ENCODE measurements around the gene CD48. TPM values are rescaled to one million over a fixed set of nuclear protein-coding genes. Genes with fewer than 3 reads are reported as not detected.

Gene CD48, protein sequence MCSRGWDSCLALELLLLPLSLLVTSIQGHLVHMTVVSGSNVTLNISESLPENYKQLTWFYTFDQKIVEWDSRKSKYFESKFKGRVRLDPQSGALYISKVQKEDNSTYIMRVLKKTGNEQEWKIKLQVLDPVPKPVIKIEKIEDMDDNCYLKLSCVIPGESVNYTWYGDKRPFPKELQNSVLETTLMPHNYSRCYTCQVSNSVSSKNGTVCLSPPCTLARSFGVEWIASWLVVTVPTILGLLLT
- 2.4 TPM for total RNA-seq
- long read RNA-seq, partial matches to known transcripts: 0 of 1 reads
- long read RNA-seq, other reads (novel, unspliced or antisense): 0 of 1 reads

DNA sequence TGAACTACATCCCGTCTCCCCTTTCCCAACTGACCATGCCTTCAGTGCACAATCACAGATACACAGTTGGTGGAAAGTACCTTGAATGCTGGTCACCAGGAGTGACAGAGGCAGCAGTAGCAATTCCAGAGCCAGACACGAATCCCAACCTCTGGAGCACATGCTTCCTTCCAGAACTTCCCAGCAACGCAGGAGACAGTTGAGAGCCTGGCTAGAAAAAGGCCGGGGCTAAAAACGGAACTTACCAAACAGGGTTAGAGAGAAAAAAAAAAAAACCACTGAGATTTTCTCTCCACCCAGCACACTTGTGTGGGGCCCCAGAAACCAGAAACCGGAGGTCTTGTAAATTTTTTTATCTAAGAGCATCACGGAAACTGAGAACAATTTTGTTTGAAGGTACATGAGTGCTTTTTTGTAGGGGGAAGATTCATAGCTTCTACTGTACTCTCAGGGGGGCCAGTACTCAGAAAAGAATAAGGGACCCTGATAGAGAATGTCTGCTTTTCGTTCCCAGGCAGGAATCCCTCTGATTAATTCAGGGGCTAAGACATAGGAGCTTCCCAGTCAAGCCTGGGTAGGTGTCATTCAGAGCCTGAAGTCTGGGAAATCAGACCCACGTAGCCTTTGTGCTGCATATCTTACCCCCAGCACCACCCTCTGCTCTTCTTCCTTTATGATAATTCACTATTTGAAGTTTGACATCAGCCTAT is at the start of gene CD48:
TSS of gene CD48 (minus strand) at position 221 of the 710 bp plus-strand sequence. CDS start at position 162, 59 bp downstream.
- intact Hi-C loops (cut with micrococcal nuclease): no loop called here
- DNase-seq: no peak
- peak; percentile 54 for ATAC-seq

DNA sequence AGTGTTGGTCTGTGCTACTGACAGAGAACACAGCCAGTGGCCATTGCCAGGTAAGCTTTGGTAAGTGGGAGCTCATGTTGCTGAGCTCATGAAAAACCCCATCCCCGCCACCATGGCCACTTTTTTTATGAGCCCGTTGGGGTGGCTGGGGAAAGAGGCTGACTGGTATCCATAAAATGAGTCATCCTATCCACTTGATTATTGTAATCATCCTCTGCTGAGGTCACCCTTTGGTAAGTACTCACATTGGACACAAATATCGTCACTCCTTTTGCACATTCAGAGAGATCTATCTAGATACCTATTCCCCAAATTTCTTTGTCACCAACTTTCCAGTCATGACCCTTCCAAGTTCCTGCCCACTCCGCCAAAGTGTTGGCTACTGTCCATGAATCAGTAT is 49.4 kb upstream of the CD48 start:
- no peak for DNase-seq
- intact Hi-C loops (cut with micrococcal nuclease): no loop called here
- ATAC-seq: no peak

DNA sequence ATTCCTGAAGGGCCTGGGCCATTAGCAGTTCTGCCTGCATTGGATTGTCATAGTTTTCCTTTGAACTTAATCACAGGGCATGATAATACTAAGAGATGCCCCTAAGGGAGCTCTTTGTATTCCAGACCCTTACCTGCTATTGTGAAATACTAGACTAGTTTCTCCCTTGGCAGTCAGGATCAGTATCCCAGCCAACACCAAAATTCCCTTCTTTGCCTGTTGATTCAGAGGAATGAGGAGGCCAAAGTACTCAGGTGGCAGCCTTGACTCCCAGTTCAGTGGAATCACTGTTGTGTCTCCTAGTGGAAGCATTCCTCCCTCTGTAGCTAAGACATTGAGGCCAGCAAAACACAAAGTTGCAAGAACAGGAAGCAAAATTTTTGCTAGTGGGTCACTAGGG is 48.1 kb upstream of the CD48 start:
- no peak for DNase-seq
- no peak for ATAC-seq
- intact Hi-C loops (cut with micrococcal nuclease): no loop called here

DNA sequence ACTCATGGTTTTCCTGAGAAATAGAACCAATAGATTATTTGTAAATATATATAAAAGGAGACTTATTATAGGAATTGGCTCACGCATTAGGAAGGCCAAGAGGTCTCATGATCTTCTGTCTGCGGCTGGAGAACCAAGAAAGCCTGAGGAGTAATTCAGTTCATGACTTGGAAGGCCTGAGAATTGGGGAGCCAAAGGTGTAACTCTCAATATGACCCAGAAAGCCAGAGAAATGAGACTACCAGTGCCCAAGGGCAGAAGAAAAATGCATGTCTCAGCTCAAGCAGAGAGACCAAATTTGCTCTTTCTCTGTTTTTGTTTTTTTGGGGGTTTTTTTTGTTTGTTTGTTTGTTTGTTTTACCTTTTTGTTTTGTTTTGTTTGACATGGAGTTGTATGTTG is 46.9 kb upstream of the CD48 start:
- intact Hi-C loops (cut with micrococcal nuclease): no loop called here
- DNase-seq (no peak), ATAC-seq (no peak)

DNA sequence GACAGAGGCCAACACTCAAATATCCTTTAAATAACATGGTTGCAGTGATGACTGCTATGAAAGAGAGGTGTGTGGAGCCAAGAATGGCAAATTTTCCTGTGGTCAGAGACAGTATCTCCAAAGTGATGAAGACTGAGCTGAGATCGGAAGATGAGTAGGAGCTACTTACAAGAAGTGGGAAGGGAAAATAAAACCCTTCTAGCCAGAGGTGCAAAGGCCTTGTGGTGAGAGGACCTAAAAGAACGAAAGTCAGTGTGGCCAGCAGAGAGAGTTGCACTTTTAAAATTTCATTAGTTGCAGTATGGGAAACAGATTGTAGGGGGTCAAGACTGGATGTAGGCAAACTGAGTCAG is 45.2 kb upstream of the CD48 start:
- ATAC-seq (no peak), DNase-seq (no peak)
- intact Hi-C loops (cut with micrococcal nuclease): no loop called here

DNA sequence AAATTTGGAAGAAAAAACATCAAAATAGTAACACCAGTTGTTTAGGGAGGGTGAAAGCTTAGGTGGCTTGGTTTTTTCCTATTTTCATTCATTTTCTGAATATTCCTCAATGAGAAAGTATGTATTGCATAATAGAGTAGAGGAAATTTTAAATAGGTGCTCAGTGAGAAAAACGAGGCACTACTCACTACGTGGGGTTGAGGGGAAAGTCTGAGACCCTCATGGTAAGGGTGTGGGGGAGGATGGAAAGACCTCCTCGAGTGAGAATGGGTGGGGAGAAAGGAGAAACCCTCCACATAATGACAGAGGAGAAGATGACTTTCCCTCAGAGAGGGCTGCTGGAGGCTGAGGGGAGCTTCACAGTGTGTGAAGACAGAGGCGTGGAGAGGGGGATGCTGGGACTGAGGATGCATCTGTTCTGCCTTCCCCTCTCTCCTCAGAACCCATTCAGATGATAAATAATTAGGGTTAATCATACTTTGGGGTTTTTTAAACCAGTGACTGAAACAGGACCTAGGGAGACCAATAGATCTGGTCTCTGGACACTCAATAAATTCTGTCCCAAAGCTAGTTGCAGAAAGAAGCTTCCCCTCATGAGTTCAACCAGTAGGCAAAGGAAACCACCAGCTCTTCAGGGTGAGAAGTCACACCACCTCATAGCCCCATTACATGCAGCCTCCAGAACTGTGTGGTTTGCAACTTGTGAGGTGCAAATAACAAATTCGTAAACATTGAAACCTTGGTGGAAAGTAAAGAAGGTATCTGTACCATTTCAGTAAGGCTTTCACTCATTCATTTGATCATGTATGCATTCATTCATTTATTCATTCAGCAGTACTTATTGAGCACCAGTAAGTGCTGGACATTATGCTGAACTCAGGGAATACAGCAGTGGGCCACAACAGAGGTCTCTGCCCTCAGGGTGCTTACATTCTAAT is 44.6 kb upstream of the CD48 start:
- ATAC-seq (no peak), DNase-seq (no peak)
- intact Hi-C loops (cut with micrococcal nuclease): no loop called here

DNA sequence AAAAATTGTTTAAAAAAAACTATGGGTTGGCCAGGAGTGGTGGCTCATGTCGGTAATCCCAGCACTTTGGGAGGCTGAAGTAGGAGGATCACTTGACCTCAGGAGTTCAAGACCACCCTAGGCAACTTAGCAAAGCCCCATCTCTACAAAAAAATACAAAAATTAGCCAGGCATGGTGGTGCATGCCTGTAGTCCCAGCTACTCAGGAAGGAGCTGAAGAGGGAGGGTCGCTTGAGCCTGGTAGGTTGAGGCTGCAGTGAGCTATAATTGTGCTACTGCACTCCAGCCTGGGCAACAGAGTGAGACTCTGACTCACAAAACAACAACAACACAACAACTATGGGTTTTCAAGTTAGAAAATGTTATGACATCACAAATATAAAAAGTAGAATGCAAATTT is 43.8 kb upstream of the CD48 start:
- intact Hi-C loops (cut with micrococcal nuclease): no loop called here
- no peak for DNase-seq
- ATAC-seq: no peak

DNA sequence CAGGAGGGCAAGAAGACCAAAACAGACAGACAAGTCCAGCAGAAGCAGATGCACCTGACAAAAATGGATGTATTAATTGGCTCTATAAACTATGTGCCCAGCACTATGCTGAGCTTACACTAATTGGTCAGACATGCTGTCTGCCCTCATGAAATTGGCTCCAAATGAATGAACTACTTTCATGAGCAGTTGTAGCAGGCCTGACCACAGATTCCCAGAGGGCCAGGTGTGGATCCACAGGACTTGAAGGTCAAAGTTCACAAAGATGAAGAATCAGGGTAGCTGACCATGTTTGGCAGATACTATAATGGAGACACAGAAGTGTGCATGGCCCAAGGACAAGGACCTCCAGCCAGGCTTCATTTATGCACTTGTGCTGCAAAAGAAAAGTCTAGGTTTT is 42.0 kb upstream of the CD48 start:
- ATAC-seq (no peak), DNase-seq (no peak)
- intact Hi-C loops (cut with micrococcal nuclease): no loop called here

DNA sequence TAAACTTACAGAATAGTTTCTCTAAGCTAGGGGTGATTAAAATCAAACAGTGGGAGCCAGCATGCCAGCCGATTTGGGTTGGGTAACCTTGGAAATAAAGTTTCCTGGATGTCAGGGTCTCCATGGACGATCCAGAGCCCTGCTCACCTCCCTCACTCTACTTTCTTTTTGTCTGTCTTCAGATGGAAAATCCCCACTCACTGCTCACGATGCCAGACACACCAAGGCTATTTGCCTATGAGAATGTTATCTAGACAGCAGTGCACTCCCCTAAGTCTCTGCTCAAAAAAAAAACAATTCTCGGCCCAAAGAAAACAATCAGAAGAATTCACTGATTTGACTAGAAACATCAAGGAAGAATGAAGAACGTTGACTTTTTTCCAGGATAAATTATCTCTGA is 41.3 kb upstream of the CD48 start:
- intact Hi-C loops (cut with micrococcal nuclease): no loop called here
- no peak for ATAC-seq
- no peak for DNase-seq

DNA sequence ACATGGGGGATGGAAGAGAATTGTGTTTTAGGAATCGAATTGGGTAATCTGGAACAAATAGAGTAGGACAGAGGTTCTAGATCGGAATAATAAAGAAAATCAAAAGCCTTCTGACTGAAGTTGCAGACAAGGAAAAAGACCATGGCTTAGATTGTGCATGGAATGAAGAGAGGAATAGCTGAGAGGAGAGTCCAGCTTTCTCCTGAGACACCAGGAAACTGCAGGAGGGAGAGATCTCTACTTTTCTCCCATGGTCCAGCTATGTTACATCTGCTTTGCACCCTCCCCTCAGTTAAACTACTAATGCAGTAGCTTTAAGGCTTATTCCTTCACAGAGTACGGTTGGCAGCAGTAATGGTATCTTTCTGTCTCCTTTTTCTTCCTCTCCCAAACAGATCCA is 40.8 kb upstream of the CD48 start:
- no peak for DNase-seq
- ATAC-seq: no peak
- intact Hi-C loops (cut with micrococcal nuclease): no loop called here

DNA sequence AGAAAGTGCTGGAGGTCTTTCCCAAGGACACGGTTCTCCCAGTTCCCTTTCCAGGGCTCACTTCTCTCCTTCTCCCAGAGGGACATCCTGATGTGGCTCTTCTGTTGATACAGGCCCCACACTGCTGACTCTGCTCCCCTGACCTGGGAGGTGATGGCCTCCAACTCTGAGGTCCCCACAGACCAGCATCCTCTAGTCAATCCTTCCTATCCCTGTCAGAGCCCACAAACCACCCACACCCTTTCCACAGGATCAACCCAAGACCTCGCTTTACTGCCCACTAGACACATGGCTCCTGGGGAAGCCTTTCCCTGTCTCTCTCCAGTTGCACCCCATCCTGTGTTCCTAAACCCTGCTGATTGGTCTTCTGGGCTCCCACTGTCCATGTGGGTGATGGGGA is 39.0 kb upstream of the CD48 start:
- intact Hi-C loops (cut with micrococcal nuclease): no loop called here
- DNase-seq (no peak), ATAC-seq (no peak)

DNA sequence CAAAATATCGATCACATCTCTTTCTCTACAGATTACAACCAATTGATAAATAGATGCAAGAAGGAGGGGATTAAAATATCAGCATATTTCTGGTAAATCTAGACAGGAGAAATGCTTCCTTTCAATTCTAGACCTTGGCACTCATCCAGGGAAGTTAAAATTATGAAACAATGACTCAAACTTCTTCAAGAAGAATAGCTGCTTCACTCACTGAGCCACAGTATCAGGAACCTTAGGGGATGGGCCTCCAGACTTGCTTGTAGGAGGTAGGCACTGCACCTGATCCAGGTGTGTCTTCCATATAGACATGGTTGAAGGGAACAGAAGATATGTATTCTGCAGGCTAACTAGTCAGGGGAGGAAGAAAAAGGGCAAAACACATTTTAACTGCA is 37.3 kb upstream of the CD48 start:
- ATAC-seq (no peak), DNase-seq (no peak)
- intact Hi-C loops (cut with micrococcal nuclease): no loop called here

DNA sequence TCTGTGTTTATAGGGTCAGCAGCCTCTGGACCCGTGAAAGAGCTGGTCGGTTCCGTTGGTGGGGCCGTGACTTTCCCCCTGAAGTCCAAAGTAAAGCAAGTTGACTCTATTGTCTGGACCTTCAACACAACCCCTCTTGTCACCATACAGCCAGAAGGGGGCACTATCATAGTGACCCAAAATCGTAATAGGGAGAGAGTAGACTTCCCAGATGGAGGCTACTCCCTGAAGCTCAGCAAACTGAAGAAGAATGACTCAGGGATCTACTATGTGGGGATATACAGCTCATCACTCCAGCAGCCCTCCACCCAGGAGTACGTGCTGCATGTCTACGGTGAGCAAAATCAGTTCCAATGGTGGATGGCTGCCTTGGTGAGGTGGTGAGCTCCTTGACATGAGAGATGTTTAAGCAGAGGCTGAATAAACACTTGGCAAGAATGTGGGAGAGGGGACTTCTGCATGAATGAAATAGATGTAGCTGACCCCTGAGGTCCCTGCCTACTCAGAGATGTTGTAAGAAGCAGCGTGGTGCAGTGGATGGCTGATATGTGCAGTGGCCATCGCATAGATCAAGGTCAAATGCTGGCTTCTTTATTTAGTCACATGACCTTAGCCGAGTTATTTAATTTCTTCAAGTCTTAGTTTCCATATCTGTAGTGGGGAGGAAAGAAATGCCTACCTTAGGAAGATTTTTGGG is 36.7 kb upstream of the CD48 start:
- DNase-seq: no peak
- no peak for ATAC-seq
- intact Hi-C loops (cut with micrococcal nuclease): no loop called here

DNA sequence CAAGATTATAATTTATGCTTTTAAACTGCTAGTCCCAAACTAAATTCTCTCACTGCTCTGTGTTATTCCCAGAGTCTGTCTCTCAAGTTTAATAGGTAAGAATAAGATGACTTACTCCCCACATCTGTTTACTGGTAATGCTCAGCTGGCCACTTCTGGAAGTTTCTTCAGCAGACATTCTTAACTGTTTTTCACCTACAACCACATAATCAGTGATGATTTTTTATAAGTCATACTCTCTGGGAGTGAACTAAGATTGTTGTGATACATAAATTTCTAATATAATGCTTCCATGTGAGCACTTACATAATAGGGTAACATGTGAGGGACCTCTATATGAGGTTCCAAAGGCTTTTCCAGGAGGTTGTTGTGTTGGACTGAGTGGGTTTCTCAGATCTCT is 36.1 kb upstream of the CD48 start:
- DNase-seq: no peak
- intact Hi-C loops (cut with micrococcal nuclease): no loop called here
- ATAC-seq: no peak

DNA sequence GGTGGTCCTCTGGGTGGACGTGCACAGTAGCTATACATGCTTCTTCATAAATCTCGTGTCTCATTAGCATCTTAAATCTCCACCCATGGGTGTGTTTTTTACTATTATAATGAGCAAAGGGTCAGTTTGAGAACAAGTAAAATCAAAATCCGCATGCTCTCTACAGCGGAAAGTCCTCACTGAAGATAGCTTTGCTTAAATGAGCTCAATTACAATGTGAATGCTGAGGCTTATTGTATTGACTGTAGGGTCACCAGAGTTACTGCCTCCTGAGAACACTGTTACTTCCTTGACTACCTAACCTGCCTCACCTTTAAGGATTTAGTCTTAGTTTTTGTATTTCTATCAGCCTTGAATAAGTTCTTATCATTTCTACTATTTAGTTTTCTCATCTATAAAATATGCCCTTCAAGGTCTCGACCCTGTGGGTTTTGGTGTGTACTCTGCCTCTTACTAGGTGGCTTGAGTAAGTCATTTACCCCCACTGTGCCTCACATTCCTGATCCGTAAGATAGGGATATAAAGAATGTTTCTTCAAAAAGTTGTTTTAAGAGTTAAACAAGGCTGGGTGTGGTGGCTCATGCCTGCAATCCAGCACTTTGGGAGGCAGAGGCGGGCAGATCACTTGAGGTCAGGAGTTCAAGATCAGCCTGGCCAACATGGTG is 35.3 kb upstream of the CD48 start:
- no peak for ATAC-seq
- no peak for DNase-seq
- intact Hi-C loops (cut with micrococcal nuclease): no loop called here

DNA sequence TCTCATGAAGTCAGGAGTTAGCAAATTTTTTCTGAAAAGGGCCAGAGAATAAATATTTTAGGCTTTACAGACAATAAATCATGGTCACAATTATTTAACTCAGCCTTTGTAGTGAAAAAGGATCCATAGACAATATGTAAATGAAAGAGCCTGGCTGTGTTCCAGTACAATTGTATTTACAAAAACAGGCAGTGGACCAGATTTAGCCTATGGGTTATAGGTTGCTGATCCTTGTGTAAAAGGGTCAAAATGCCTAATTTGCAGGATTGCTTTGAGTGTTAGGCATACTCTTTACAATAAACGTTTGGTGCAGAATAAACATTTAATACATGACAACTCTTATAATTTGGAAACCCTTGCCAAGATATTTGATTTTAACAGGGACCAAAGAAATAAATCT is 33.9 kb upstream of the CD48 start:
- DNase-seq (no peak), ATAC-seq (no peak)
- intact Hi-C loops (cut with micrococcal nuclease): no loop called here

DNA sequence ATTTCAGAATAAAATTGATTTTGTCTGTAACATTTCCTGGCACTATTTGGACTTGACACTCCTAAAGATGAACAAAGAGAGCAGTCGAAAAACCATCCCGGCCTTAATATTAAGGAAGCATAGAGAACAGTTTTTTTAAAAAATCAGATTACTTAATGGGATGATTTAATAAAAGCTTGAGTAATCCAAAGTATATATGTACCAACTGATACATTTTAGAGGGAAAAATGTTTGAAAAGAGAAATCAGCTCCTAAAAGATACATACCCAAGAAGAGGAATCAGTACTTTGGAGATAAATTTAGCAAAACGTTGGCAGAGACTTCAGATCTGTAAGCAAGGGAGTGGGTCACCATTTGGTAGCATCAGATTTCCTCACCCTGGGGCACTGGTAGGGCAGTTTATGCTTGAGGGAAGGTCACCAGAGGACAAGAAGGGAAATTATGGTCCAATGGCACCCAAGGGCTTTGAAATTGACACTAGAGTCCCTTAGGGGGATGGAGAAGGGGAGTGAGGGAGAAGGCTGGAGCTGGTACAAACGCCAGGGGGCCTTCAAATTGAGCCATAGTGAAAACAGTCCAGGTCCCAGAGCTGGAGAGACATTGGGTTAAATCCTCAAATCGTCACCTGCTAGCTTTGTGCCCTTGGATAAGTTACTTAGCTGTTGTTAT is 33.4 kb upstream of the CD48 start:
- no peak for ATAC-seq

DNA sequence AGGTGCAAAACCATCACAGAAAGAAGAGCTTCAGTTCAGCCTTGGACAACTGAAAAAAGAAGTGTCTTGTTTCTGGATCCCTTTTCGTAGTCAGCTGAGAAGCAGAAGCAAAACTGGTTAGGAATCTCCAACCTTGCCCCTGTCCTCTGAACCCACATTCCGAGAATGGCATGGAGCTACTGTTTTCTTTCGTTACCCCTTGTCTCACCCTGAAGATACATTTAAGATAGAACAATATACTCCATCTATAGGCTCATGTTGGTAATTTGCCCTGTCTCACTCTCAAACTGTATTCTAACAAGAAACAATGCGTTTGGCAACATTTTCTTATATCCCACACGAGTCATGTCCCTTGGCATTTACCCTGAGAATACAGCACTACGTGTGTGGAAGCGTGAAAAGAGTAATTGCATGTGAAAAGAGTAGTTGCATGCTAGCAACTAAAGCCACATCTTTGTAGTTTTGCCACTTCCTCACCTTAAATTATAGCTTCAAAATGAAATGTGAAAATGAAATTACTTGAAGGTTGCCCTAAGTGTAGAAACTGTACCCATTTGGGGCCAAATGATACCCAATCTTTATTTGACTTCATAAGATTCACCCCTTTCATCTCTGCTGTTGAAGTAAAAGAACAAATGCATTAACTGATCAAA is 32.7 kb upstream of the CD48 start:
- no peak for ATAC-seq
- no peak for DNase-seq
- intact Hi-C loops (cut with micrococcal nuclease): no loop called here

More for the DNA sequence above, 33.4 kb upstream of the CD48 start:
- intact Hi-C loops (cut with micrococcal nuclease): no loop called here
- DNase-seq: no peak
